ENCODE data around the gene RRAGA.

DNA sequence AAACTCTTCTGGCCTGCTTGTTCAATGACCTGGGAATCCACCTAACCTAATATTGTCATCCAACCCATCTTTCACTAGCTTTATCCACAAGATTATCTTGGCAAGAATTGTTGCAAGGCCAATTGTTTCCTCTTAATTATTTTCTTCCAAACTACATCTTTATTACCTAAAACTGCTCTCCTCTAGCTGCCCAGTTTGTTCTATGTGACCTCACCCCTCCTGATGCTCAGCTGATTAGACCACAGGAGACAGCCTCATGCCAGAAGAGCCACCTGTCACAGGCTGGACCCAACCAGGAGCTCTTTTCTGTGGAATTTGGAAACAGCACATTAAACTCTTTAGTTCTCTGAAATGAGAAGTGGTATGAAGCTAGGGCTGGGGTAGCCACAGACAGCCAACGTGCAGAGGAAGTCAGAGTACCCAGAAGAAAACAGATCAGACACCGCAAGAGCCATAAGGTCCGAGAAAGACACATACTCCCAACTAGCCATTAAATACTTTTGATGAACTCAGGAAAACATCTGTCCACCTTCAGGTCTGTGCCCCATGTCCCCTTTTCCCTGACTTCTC lies 28.3 kb upstream of the RRAGA start:
- TF ChIP-seq, protein P1, sequence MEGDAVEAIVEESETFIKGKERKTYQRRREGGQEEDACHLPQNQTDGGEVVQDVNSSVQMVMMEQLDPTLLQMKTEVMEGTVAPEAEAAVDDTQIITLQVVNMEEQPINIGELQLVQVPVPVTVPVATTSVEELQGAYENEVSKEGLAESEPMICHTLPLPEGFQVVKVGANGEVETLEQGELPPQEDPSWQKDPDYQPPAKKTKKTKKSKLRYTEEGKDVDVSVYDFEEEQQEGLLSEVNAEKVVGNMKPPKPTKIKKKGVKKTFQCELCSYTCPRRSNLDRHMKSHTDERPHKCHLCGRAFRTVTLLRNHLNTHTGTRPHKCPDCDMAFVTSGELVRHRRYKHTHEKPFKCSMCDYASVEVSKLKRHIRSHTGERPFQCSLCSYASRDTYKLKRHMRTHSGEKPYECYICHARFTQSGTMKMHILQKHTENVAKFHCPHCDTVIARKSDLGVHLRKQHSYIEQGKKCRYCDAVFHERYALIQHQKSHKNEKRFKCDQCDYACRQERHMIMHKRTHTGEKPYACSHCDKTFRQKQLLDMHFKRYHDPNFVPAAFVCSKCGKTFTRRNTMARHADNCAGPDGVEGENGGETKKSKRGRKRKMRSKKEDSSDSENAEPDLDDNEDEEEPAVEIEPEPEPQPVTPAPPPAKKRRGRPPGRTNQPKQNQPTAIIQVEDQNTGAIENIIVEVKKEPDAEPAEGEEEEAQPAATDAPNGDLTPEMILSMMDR (IDR thresholded peaks at IDR 0.05; ENCODE audit: borderline replicate concordance, extremely low read depth, low read length, poor library complexity, severe bottlenecking) = no peak
- no peak for TF ChIP-seq EZH2 (IDR thresholded peaks at IDR 0.05; ENCODE audit: borderline replicate concordance, low read depth, low read length, severe bottlenecking)

Measured in DND-41 (cell line).